K562 (cell line): ENCODE data around the gene NRP2.

Experiments used
- ADNP ChIP-seq: fragments of 200-800 bp; sonication (Bioruptor generic); IDR thresholded peaks from 2 replicates; pipeline ENCODE4 v1.6.1; 2016; ENCODE audit warnings: missing genetic modification characterization, missing compliant biosample characterization
- CHD4 ChIP-seq: fragments of 200-600 bp; sonication (generic); IDR thresholded peaks from 3 replicates; pipeline ENCODE4 v1.6.1; 2012; ENCODE audit warnings: low read depth, mild to moderate bottlenecking, mixed read lengths, low read length, inconsistent platforms; ENCODE audit not compliant: insufficient read depth, insufficient replicate concordance, poor library complexity, severe bottlenecking
- CREB1 ChIP-seq, 2 experiments: sonication (generic) in 1 of 2; formaldehyde crosslinking in 1 of 2; IDR thresholded peaks; 2 replicates each; pipeline versions ENCODE4 v1.6.1 to v1.8.0; 2012 to 2022; ENCODE audit warnings: inconsistent platforms in 1 of 2, mild to moderate bottlenecking in 1 of 2, missing genetic modification reagents in 1 of 2, moderate library complexity in 1 of 2
- CTBP1 ChIP-seq: fragments of 450-650 bp; IDR thresholded peaks from 2 replicates; pipeline ENCODE4 v1.6.1; 2016; ENCODE audit warnings: borderline replicate concordance
- ETV1 ChIP-seq: fragments of 450-650 bp; conservative IDR thresholded peaks from 2 replicates; pipeline ENCODE4 v1.6.1; 2016; ENCODE audit warnings: missing genetic modification characterization, control low read depth, low read depth, missing compliant biosample characterization
- FUS ChIP-seq: fragments of 200-400 bp; formaldehyde crosslinking; optimal IDR thresholded peaks from 2 replicates; pipeline ENCODE3; 2017; ENCODE audit warnings: low read depth, low read length
- ZBTB2 ChIP-seq: fragments of 450-650 bp; IDR thresholded peaks from 2 replicates; pipeline ENCODE4 v1.6.1; 2016; ENCODE audit warnings: antibody characterized with exemption
- ZNF133 ChIP-seq: fragments of 250-450 bp; sonication (Bioruptor Pico); IDR thresholded peaks from 2 replicates; pipeline ENCODE4 v1.4.0; 2020; ENCODE audit warnings: mild to moderate bottlenecking
- TF ChIP-seq, protein P1 (sequence below), 3 experiments: IDR thresholded peaks in 2 of 3; conservative IDR thresholded peaks in 1 of 3; 2 replicates each; pipeline ENCODE4 v1.5.1; 2011 to 2012; ENCODE audit warnings: low read length in 3 of 3, mild to moderate bottlenecking in 3 of 3, control low read depth in 2 of 3, improper control_type of control experiment in 1 of 3, inconsistent platforms in 1 of 3, low read depth in 1 of 3, mixed read lengths in 1 of 3, moderate library complexity in 1 of 3; ENCODE audit not compliant: insufficient read depth in 2 of 3

GRCh38 chr2:205640716-205641115 is 41.6 kb upstream of the NRP2 start:
- no peak for TF ChIP-seq ZBTB2
- TF ChIP-seq ADNP, result no peak
- TF ChIP-seq ZNF133 (CRISPR knock-in tag), result no peak
- no peak for TF ChIP-seq FUS
- TF ChIP-seq CHD4, result no peak
- no peak for TF ChIP-seq CTBP1
- TF ChIP-seq, protein P1, sequence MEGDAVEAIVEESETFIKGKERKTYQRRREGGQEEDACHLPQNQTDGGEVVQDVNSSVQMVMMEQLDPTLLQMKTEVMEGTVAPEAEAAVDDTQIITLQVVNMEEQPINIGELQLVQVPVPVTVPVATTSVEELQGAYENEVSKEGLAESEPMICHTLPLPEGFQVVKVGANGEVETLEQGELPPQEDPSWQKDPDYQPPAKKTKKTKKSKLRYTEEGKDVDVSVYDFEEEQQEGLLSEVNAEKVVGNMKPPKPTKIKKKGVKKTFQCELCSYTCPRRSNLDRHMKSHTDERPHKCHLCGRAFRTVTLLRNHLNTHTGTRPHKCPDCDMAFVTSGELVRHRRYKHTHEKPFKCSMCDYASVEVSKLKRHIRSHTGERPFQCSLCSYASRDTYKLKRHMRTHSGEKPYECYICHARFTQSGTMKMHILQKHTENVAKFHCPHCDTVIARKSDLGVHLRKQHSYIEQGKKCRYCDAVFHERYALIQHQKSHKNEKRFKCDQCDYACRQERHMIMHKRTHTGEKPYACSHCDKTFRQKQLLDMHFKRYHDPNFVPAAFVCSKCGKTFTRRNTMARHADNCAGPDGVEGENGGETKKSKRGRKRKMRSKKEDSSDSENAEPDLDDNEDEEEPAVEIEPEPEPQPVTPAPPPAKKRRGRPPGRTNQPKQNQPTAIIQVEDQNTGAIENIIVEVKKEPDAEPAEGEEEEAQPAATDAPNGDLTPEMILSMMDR (IDR thresholded peaks at IDR 0.05 in 2 of 3, conservative IDR thresholded peaks at IDR 0.05 in 1 of 3; ENCODE audit: insufficient read depth in 2 of 3, low read depth in 1 of 3, low read length in 3 of 3), result no peak
- TF ChIP-seq CREB1 (IDR thresholded peaks at IDR 0.05), result no peak
- no peak for TF ChIP-seq CREB1 (CRISPR knock-in tag; IDR thresholded peaks at IDR 0.05)
- no peak for TF ChIP-seq ETV1
